AML-193 (cell line): Measurements from ENCODE around the gene HES5.

Experiments
- DNase-seq, 2 experiments: peaks; one replicate each; lab custom pipeline; 2025; lab: John Stamatoyannopoulos, UW

The HES5 gene

DNA sequence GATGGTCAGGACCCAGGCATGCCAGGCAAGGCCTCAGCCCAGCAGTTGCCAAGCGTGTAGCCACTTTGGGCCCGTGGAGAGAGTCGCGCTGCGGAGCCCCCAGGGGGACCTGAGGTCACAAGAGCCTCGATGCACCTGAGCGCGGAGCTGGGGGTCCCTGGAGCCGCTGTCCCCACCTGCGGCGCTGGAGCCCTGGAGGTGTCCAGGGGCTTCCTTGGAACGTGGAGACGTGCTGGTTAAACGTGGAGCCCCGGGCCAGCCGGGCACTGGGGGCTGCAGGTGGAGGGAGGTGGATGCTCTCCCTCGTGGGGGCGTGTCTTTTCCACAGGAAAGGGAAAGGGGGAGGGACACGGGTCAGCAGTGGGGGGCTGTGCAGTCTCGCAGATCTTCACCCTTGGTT is 50.9 kb downstream of the HES5 start:
- no peak for DNase-seq
